HUES6 (cell line): Measurements from ENCODE around the gene EEF1AKMT2.

ENCODE experiments used
- H3K27ac ChIP-seq: 2 replicates; pipeline ENCODE4 v1.7.0; 2013; ENCODE audit warnings: low read depth, mild to moderate bottlenecking, low read length, inconsistent platforms
- H3K27me3 ChIP-seq: 2 replicates; pipeline ENCODE4 v1.6.1; 2013; ENCODE audit warnings: low read length; ENCODE audit not compliant: control insufficient read depth, insufficient read depth
- H3K36me3 ChIP-seq: 2 replicates; pipeline ENCODE4 v1.6.1; 2013; ENCODE audit warnings: low read length; ENCODE audit not compliant: control insufficient read depth, insufficient read depth
- H3K4me1 ChIP-seq: 2 replicates; pipeline ENCODE4 v1.6.1; 2013; ENCODE audit warnings: low read length; ENCODE audit not compliant: control insufficient read depth, insufficient read depth
- H3K4me3 ChIP-seq: 2 replicates; pipeline ENCODE4 v1.5.1; 2013; ENCODE audit warnings: low read depth, low read length
- H3K9ac ChIP-seq: one replicate; pipeline ENCODE4 v1.6.1; 2013; ENCODE audit warnings: mild to moderate bottlenecking, low read length
- H3K9me3 ChIP-seq: 2 replicates; pipeline ENCODE4 v1.6.1; 2013; ENCODE audit warnings: low read depth, low read length; ENCODE audit not compliant: control insufficient read depth, insufficient read depth

Gene EEF1AKMT2

DNA sequence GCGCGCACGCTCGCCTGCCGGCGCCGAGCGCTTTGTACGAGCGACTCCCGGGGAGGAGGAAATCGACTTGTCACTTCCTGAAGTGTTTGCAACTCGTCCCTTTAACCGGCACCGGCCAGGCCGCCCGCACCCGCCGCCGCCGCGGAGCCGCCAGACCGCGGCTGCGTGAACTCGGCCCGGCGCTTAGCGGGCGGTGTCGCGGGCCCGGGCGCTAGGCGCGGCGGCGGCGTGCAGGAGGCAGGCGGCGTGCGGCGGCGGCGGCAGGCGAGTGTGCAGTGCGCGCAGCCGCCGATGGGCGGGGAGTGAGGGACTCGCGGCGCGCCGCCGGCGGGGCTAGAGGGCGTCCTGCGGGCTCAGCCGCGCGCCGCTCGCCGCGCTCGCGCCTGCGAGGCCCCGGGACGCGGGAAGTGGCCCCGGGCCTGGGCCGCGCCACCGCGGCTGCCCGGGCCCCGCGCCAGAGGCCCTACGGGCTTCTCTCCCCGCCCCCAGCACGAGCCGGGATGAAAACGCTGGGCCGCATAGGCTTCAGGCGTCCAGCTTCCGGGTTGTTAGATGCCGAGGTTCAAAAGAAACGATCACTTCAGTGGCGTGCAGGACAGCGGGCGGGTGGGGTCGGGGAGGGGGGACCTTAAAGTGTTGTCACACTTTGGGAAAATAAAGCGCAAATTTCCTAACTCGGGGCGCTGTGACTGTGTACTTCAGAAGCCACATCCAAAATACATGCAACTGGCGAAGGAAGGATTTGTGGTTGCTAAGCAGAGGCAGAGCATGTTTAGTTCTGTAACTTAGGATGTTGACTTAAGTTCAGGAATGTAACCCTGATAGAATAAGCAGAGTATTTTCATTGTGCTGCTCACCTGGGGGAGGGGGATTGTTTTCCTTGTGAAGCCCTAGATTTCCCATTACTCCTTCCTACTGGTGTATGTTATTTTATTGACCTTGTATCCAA is 47.3 kb downstream of the EEF1AKMT2 start, which contains the start of gene FAM53B:
Gene FAM53B, minus strand, starts transcription at position 277 of the 949 bp plus-strand sequence. CDS start 37,665 bp downstream, outside the sequence.
- Histone ChIP-seq H3K9me3 (no peaks in the 10 kb centered on the region), H3K4me3 (peak within 1 kb of the TSS; percentile 65), H3K36me3 (peaks cover 7% of the 10 kb centered on the region), H3K9ac (peak within 1 kb of the TSS; percentile 70), H3K27me3 (peaks cover 9% of the 10 kb centered on the region; the same call in 1 of the 2 replicates), H3K27ac (peak within 1 kb of the TSS; percentile 53; the same call in 1 of the 2 replicates), H3K4me1 (peaks cover 42% of the 10 kb centered on the region)

DNA sequence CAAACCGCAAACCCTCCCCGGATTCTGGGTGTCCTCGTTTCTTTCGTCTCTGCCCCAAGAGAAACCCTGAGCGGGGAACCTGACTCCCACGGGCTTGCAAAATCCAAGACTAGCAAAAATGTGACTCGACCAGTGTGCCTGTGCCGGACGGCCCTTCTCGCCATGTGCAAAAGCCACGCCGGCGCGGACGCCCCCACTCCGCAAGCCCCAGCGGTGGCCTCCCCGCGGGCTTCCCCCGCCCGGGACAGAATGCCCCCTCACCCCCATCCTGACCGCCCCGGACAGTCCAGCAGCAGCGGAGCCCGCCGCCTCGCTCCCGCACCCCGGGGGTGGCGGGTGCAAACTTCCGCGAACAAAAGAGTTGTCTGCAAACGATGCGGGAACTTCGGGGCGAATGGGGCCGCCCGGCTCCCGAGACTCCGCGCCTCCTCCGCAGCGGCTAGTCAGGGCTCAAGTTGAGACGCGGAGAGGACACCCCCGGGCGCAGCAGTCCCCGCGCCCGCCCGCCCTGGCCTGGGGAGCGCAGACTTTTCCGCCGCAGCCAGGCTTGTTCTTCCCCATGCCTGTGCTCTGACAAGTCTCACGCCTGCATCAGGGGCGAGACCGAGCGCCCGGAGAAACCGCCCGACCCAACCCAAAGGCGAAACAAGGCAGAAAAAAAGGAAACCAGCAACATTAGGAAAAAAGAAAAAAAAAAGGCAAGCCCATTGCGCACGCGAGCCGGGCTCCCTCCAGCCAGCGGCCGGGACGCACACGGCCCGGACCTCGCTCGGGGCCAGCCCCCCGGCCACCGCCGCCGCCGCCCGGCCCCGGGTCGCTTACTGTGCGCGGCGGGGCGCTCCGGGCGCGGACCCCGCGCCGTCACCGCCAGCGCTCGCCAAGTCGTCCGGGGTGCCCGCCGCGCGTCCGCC is 48.2 kb downstream of the EEF1AKMT2 start:
- peaks cover 9% of the 10 kb centered on the region; the same call in 1 of the 2 replicates for H3K27me3 ChIP-seq
- peak overlapping the region; percentile 65 for H3K4me3 ChIP-seq
- H3K9me3 ChIP-seq = no peaks in the 10 kb centered on the region
- peaks cover 7% of the 10 kb centered on the region for H3K36me3 ChIP-seq
- peak overlapping the region; percentile 70 for H3K9ac ChIP-seq
- H3K27ac ChIP-seq = peak overlapping the region; percentile 53; the same call in 1 of the 2 replicates
- H3K4me1 ChIP-seq = peaks cover 52% of the 10 kb centered on the region

DNA sequence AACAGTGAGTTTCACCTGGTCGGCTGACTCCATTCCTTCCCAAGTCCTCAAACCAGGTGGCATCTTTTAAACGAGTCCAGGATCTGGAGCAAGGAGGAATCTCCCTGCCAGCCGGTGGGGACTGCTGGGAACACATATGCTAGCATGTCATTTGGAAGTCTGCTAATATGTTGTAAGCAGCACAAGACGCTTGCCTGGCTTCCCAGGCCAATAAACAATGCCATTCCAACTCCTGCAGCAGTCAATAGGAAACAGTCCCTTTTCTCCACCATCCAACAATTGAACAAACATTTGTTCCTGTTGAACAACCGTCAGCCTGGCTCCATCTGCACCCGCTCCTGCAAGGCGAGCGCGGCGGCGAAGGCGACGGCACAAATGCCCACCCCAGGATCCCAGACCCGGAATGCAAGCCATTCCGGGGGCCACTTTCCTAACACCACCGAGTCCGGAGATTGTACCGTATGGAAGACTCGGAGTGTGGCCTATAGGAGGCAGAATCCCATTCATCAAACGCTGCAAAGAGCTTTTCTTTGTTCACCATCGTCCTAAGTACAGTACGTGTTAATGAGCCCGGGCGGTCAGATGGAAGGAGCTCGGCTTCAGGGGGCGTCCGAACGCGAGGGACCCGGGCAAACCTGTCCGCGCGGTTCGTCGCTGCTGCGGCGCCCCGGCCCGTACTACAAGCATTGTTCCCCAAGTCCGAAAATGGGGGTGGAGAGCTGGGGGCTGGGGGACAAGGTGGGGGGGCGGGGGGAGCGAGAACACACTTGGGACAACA is 49.1 kb downstream of the EEF1AKMT2 start:
- no peaks in the 10 kb centered on the region for H3K36me3 ChIP-seq
- H3K4me1 ChIP-seq = peaks cover 60% of the 10 kb centered on the region
- peak overlapping the region; percentile 70 for H3K9ac ChIP-seq
- H3K4me3 ChIP-seq = peak overlapping the region; percentile 65
- H3K27ac ChIP-seq = no peak overlapping the region
- H3K27me3 ChIP-seq = peaks cover 9% of the 10 kb centered on the region; the same call in 1 of the 2 replicates
- no peaks in the 10 kb centered on the region for H3K9me3 ChIP-seq

DNA sequence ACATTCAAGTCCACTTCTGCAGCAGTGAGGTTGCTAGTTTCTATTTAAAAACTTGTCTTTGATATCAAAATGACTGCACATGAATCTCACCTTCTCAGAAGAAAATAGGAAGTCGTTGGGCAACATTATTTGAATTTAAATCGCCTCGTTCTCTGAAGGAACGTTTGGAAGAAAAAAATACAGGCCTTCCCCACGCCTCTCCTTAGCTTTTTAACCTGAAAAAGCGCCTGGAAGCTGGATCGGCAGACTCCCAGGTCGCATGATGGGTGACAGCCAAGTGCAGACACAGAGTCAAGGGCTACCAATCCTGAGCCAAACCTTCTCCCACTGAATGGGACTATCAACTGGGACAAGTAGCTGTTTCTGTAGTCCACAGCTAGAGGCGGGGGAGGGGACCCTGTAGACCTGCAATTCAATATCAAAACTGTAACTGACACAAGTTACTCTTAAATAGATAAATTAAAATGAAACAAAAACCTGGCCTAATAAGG is 49.7 kb downstream of the EEF1AKMT2 start:
- Histone ChIP-seq H3K36me3 (no peaks in the 10 kb centered on the region), H3K9me3 (no peaks in the 10 kb centered on the region), H3K27ac (no peak overlapping the region), H3K27me3 (peaks cover 9% of the 10 kb centered on the region; the same call in 1 of the 2 replicates), H3K4me1 (peaks cover 66% of the 10 kb centered on the region), H3K4me3 (peak overlapping the region; percentile 65), H3K9ac (no peak overlapping the region)

DNA sequence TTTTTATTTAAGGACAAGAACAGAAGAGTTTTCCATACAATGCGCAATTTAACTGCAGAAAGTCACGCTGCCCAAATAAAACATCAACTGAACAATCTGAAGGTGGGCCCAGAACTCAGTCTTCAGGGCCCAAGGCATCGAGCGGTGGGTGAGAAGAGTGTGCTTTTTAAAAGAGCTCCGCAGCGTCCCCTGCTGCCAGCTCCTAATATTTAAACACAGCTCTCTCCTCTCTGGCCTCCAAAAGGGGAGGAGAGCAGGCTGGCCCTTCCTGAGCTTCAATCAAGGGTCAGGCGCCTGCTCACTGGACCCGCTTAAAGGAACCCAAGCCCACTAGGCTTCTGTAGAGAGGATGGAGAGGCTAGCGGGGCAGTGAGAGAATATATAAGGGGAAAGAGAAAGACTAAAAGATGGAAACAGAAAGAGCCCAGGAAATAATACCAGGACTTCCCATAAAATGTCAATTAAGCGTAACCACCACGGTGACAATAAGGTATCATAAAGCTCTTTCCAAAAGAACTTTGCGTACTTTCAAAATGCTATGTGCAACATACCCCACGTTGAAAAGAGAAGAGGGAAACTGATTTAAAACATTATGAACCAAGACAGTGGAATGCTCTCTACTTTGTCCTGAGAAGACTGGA is 50.3 kb downstream of the EEF1AKMT2 start:
- Histone ChIP-seq H3K27ac (no peak overlapping the region), H3K9me3 (no peaks in the 10 kb centered on the region), H3K9ac (no peak overlapping the region), H3K4me3 (peak overlapping the region; percentile 65; the same call in 1 of the 2 replicates), H3K4me1 (peaks cover 72% of the 10 kb centered on the region), H3K36me3 (no peaks in the 10 kb centered on the region), H3K27me3 (peaks cover 9% of the 10 kb centered on the region; the same call in 1 of the 2 replicates)

DNA sequence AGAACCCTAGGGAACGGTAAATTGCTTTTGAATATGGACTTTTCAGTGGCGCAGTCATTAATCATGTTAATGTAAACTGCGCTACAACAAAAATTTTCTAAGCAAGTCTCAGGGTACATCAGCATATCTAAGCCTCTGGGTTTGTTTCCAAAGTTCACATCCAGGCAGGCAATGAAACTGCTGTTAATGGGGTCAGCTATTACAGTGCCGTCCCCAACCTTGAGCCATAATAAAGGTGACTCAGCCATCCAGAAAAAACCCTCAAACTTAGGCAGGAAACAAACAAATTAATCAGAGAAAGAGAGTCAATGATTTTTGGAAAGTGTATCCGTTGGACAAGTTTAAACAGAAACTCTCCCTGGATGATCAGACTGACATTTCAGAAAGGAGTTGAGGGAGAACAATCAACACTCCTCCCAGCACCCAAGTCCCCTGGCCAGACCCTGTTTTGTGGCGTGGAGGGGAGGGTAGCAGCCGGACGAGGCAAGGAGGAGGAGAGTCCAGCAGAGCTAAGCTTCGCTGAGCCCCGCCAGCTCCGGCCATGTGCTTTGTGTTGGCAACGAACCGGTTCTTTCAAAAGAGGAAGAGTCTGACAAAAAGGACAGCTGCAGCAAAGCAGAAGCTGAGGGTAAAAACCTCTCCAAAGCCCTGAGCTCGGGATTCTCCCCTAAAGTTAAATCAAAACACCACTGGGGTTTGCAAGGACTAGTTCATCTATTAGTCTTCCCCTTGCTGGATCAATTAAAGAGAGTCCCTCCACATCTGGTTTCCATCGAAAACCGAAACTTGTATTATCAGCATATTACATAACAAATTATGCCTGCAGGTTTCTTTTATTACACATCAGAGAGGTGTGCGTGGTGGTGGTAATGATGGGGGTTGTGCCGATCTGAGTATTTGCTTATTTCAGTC is 51.1 kb downstream of the EEF1AKMT2 start:
- Histone ChIP-seq H3K36me3 (no peaks in the 10 kb centered on the region), H3K4me1 (peaks cover 78% of the 10 kb centered on the region), H3K4me3 (peak overlapping the region; percentile 46), H3K9ac (peak overlapping the region; percentile 71), H3K9me3 (no peaks in the 10 kb centered on the region), H3K27ac (peak overlapping the region; percentile 47; the same call in 1 of the 2 replicates), H3K27me3 (peaks cover 9% of the 10 kb centered on the region; the same call in 1 of the 2 replicates)

DNA sequence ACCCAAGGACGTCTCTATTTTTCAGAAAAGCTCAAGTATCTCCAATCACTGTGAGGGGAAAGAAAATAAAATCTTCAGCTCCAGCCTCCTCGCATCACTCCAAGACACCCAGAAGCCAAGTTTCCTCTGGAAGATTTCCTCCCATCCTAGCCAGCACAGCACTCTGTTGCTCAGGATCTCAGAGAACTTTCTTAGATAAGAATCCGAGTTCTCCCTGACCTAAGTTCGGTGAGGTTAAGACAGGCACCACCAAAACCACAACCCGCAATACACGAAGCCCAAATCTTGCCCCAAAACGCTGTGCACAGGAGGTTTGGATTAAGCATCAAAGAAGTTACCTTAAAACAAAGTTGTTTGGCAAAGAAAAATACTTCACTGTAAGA is 51.7 kb downstream of the EEF1AKMT2 start:
- peak overlapping the region; percentile 47; the same call in 1 of the 2 replicates for H3K27ac ChIP-seq
- no peaks in the 10 kb centered on the region for H3K9me3 ChIP-seq
- H3K27me3 ChIP-seq = peaks cover 9% of the 10 kb centered on the region; the same call in 1 of the 2 replicates
- H3K4me3 ChIP-seq = peak overlapping the region; percentile 46; the same call in 1 of the 2 replicates
- H3K36me3 ChIP-seq = no peaks in the 10 kb centered on the region
- H3K4me1 ChIP-seq = peaks cover 72% of the 10 kb centered on the region
- peak overlapping the region; percentile 71 for H3K9ac ChIP-seq

DNA sequence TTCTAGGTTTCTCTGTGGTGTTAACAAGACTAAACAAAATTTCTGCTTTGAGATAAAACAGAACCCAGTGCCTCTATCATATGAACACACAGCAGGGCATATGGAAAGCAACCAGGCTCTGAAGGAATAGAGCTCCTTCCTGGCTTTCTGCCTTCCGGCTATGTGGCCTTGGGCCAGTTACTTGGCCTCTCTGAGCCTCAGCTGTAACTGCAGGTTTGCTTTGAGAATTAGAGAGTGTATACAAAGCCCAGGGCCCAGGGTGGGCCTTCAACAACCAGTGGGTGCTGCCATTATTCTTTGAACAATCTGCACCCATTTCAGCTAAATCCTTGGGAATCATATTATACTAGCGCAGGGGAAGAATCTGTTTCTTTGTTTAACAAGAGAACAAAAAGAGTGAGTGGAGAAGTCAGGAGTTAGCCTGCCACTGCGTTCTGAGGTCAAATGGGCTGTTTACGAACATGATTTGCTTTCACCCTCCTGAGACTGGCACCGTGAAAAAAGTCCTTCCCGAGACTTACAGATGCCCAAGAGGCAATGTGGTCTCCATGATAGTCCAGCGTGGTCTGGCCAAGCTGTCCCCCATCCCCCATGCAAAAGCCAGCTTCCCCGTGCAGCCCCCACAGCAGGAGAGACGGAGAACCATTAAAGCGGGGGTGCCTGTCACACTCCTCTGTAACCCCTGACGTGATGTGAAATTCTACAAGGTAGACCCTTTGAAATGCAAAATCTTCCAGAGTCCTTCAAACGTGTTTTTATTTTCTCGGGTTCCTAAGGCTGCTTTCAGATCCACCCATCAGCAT is 52.4 kb downstream of the EEF1AKMT2 start:
- Histone ChIP-seq H3K36me3 (no peaks in the 10 kb centered on the region), H3K9ac (peak overlapping the region; percentile 71), H3K4me1 (peaks cover 68% of the 10 kb centered on the region), H3K27me3 (peaks cover 9% of the 10 kb centered on the region; the same call in 1 of the 2 replicates), H3K4me3 (peak overlapping the region; percentile 46), H3K27ac (no peak overlapping the region; the same call in 1 of the 2 replicates), H3K9me3 (no peaks in the 10 kb centered on the region)
